HG03025 (cell line): ENCODE results near the gene EWSR1.

Experiments used
- ATAC-seq: cut with Tn5 transposase; IDR thresholded peaks from one replicate; pipeline ENCODE4 v1.9.1; 2021; ENCODE audit warnings: mild to moderate bottlenecking, moderate library complexity; ENCODE audit not compliant: unreplicated experiment, low FRiP score

Gene EWSR1

GRCh38 chr22:29313576-29314466, 45.8 kb downstream of the EWSR1 start:
- ATAC-seq: no peak

- no peak for ATAC-seq
Observed at GRCh38 chr22:29314537-29315285, 46.6 kb downstream of the EWSR1 start.

- no peak for ATAC-seq
Observed at GRCh38 chr22:29315286-29316140, 47.4 kb downstream of the EWSR1 start, which contains the start of gene RASL10A. Gene RASL10A (minus strand): TSS chr22:29315697. CDS start chr22:29315246, 451 bp downstream.

- ATAC-seq: no peak
Observed at GRCh38 chr22:29316141-29316828, 48.2 kb downstream of the EWSR1 start.

GRCh38 chr22:29317827-29318454, 49.9 kb downstream of the EWSR1 start:
- ATAC-seq: no peak

- ATAC-seq: no peak
Observed at GRCh38 chr22:29319072-29319471, 51.0 kb downstream of the EWSR1 start.

- no peak for ATAC-seq
Observed at GRCh38 chr22:29320546-29320945, 52.5 kb downstream of the EWSR1 start.

GRCh38 chr22:29323641-29324040, 55.6 kb downstream of the EWSR1 start:
- no peak for ATAC-seq

GRCh38 chr22:29325356-29325755, 57.3 kb downstream of the EWSR1 start:
- ATAC-seq: no peak

- no peak for ATAC-seq
Observed at GRCh38 chr22:29325785-29326315, 57.8 kb downstream of the EWSR1 start.

- ATAC-seq: no peak
Observed at GRCh38 chr22:29326481-29326880, 58.4 kb downstream of the EWSR1 start.

GRCh38 chr22:29327089-29327764, 59.2 kb downstream of the EWSR1 start:
- ATAC-seq: no peak

GRCh38 chr22:29328055-29328454, 60.0 kb downstream of the EWSR1 start:
- ATAC-seq: no peak

GRCh38 chr22:29328566-29329500, 60.8 kb downstream of the EWSR1 start:
- no peak for ATAC-seq

- ATAC-seq: no peak
Observed at GRCh38 chr22:29329581-29329980, 61.5 kb downstream of the EWSR1 start.

GRCh38 chr22:29330291-29330690, 62.2 kb downstream of the EWSR1 start:
- ATAC-seq: no peak

GRCh38 chr22:29330753-29331152, 62.7 kb downstream of the EWSR1 start:
- no peak for ATAC-seq

- no peak for ATAC-seq
Observed at GRCh38 chr22:29331213-29331612, 63.1 kb downstream of the EWSR1 start.
